ENCODE measurements around the gene SLAMF1. TPM values are rescaled to one million over a fixed set of nuclear protein-coding genes. Genes with fewer than 3 reads are reported as not detected.
"Not testable (repeated sequence)": the region's sequence is repeated elsewhere in the genome, so short reads cannot be mapped to it uniquely, and the experiment has no call there.

The SLAMF1 gene
- total RNA-seq, 1 donor from 2014 or later: 0.83 TPM

- DNase-seq (ENCODE audit: low spot score): not testable (repeated sequence)
These were observed 83.6 kb downstream of the SLAMF1 start for GRCh38 chr1:160563230-160563629.

- DNase-seq (ENCODE audit: low spot score): not testable (repeated sequence)
These were observed 84.1 kb downstream of the SLAMF1 start for GRCh38 chr1:160562745-160563144.

GRCh38 chr1:160560806-160561205, 86.0 kb downstream of the SLAMF1 start:
- DNase-seq (ENCODE audit: low spot score): no peak

- DNase-seq (ENCODE audit: low spot score): no peak
These were observed 86.7 kb downstream of the SLAMF1 start for GRCh38 chr1:160560045-160560705.

GRCh38 chr1:160559437-160559836, 87.4 kb downstream of the SLAMF1 start:
- DNase-seq (ENCODE audit: low spot score): not testable (repeated sequence)

GRCh38 chr1:160558660-160559380, 88.0 kb downstream of the SLAMF1 start:
- DNase-seq (ENCODE audit: low spot score): no peak

Other genes with a start within 250 kb of the SLAMF1 start
- gene VANGL2, start 246.5 kb downstream of the SLAMF1 start, total RNA-seq: 12.7 TPM
- gene SLAMF6, start 123.8 kb downstream of the SLAMF1 start, total RNA-seq: 3.0 TPM
- 7.7 TPM for gene CD84, start 67.5 kb downstream of the SLAMF1 start, total RNA-seq
- gene CD48, start 64.8 kb upstream of the SLAMF1 start, total RNA-seq: 6.0 TPM
- 24.0 TPM for gene SLAMF7, start 92.2 kb upstream of the SLAMF1 start, total RNA-seq
- gene LY9, start 149.1 kb upstream of the SLAMF1 start, total RNA-seq: 3.2 TPM
- gene CD244, start 215.8 kb upstream of the SLAMF1 start, total RNA-seq: 0.89 TPM
- 16.8 TPM for gene ITLN1, start 238.1 kb upstream of the SLAMF1 start, total RNA-seq

All from ureter (tissue), 1 donor.